CD4-positive, CD25-positive, alpha-beta regulatory T cell (primary cell): ENCODE measurements around the gene TLE6. TPM values are rescaled to one million over a fixed set of nuclear protein-coding genes. Genes with fewer than 3 reads are reported as not detected.

ENCODE experiments used
- ATAC-seq, 2 donors: fragments of 150-1000 bp; cut with Tn5 transposase; one replicate each; pipeline ENCODE4 v1.10.0; 2021; ENCODE audit warnings: low read depth in 2 of 2, moderate number of reproducible peaks in 2 of 2, moderate library complexity in 1 of 2
- DNase-seq, 3 donors: peaks; one replicate each; pipeline versions ENCODE4 v3.0.0 to v3.0.0-alpha.2; 2012 to 2022; ENCODE audit warnings: mixed read lengths in 1 of 3
- H3K27ac ChIP-seq: one replicate; pipeline ENCODE4 v1.7.0; 2013; ENCODE audit warnings: mild to moderate bottlenecking, low read length; ENCODE audit not compliant: insufficient read depth, poor library complexity, severe bottlenecking
- H3K27me3 ChIP-seq: one replicate; pipeline ENCODE4 v1.7.0; 2013; ENCODE audit warnings: low read length; ENCODE audit not compliant: control insufficient read depth, insufficient read depth
- H3K36me3 ChIP-seq: one replicate; pipeline ENCODE4 v1.7.0; 2013; ENCODE audit warnings: mild to moderate bottlenecking, low read length, moderate library complexity; ENCODE audit not compliant: control insufficient read depth, insufficient read depth
- H3K4me1 ChIP-seq: 2 replicates; pipeline ENCODE4 v1.7.0; 2013; ENCODE audit warnings: mild to moderate bottlenecking, low read length; ENCODE audit not compliant: insufficient read depth, control insufficient read depth, poor library complexity, severe bottlenecking
- H3K4me3 ChIP-seq: one replicate; pipeline ENCODE4 v1.7.0; 2013; ENCODE audit warnings: low read depth, mild to moderate bottlenecking, low read length, moderate library complexity
- H3K9me3 ChIP-seq, 2 experiments: 1 replicate in 1 of 2; 2 replicates in 1 of 2; pipeline ENCODE4 v1.7.0; 2013; ENCODE audit warnings: low read length in 2 of 2, mild to moderate bottlenecking in 1 of 2, moderate library complexity in 1 of 2; ENCODE audit not compliant: control insufficient read depth in 2 of 2
- H3K27ac Mint-ChIP-seq, 3 donors: one replicate each; pipeline ENCODE4 v1.8.0; 2020 to 2022; ENCODE audit warnings: mild to moderate bottlenecking in 3 of 3, mixed read lengths in 3 of 3, moderate library complexity in 2 of 3
- H3K27me3 Mint-ChIP-seq: one replicate; pipeline ENCODE4 v1.8.0; 2022; ENCODE audit warnings: mild to moderate bottlenecking, mixed read lengths
- H3K36me3 Mint-ChIP-seq: one replicate; pipeline ENCODE4 v1.8.0; 2020; ENCODE audit warnings: mixed read lengths
- H3K4me1 Mint-ChIP-seq, 4 donors: one replicate each; pipeline ENCODE4 v1.8.0; 2020 to 2022; ENCODE audit warnings: mixed read lengths in 4 of 4, mild to moderate bottlenecking in 1 of 4
- H3K4me3 Mint-ChIP-seq, 4 donors: one replicate each; pipeline ENCODE4 v1.8.0; 2020 to 2022; ENCODE audit warnings: mild to moderate bottlenecking in 4 of 4, mixed read lengths in 4 of 4, moderate library complexity in 3 of 4
- H3K9me3 Mint-ChIP-seq, 7 donors: one replicate each; pipeline ENCODE4 v1.8.0; 2020 to 2022; ENCODE audit warnings: mixed read lengths in 7 of 7, mild to moderate bottlenecking in 3 of 7, moderate library complexity in 2 of 7
- polyA plus RNA-seq, 4 donors: library from polyadenylated mRNA; unstranded; fragments of 300-500 nt; fragmentation: Illumina TruSeq; gene quantifications; one replicate each; pipeline ENCODE4 v1.2.3, GENCODE V29; 2021
- total RNA-seq: library from RNA; stranded (reverse); gene quantifications from one replicate; pipeline ENCODE4 v1.2.3, GENCODE V29; 2022

The TLE6 gene
- total and polyA plus RNA-seq, 5 donors from 2014 or later = not detected

DNA sequence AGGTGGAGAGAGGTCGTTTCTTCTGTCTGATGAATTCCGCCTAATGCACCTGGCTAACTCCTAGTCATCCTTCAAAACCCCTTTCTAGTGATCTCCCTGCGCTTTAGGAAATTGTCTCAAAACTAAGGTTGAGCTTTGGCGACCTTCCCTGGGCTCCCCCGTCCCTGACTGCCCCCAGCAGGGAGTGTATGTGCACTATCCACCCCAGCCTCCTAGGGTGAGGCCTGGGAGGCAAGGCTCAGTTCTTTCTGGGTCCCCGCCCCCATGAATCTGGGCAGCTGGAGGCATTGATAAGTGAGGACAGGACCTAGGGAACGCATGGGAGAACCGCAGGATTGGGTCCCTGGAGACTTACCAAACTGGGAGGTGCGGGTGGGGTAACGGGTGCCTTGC, 378 bp downstream of the TLE6 start:
- no peaks in the 10 kb centered on the region for H3K36me3 ChIP-seq
- peaks cover 5% of the 10 kb centered on the region for H3K27me3 Mint-ChIP-seq
- H3K4me1 Mint-ChIP-seq = peaks cover 0 to 22% (median 11%) of the 10 kb centered on the region in 4 donors
- ATAC-seq (no peak), DNase-seq (no peak)
- peak overlapping the region in 2 of 3 donors; percentile 76 to 91 for H3K27ac Mint-ChIP-seq
- H3K27ac ChIP-seq = no peak overlapping the region
- H3K9me3 ChIP-seq = no peaks in the 10 kb centered on the region
- H3K27me3 ChIP-seq = no peaks in the 10 kb centered on the region
- H3K36me3 Mint-ChIP-seq = no peaks in the 10 kb centered on the region
- peak overlapping the region in 3 of 4 donors; percentile 65 to 94 (median 77) for H3K4me3 Mint-ChIP-seq
- no peak overlapping the region for H3K4me3 ChIP-seq
- H3K9me3 Mint-ChIP-seq = no peaks in the 10 kb centered on the region
- H3K4me1 ChIP-seq = peaks cover 15% of the 10 kb centered on the region

GRCh38 chr19:2978166-2978767, 903 bp downstream of the TLE6 start:
- Histone ChIP-seq H3K27me3 (no peaks in the 10 kb centered on the region), H3K4me1 (peaks cover 15% of the 10 kb centered on the region), H3K36me3 (no peaks in the 10 kb centered on the region), H3K9me3 (no peaks in the 10 kb centered on the region), H3K4me3 (no peak overlapping the region), H3K27ac (no peak overlapping the region)
- DNase-seq (no peak), ATAC-seq (no peak)
- Mint-ChIP-seq H3K36me3 (no peaks in the 10 kb centered on the region), H3K27me3 (peaks cover 10% of the 10 kb centered on the region), H3K27ac (peak overlapping the region in 1 of 3 donors; percentile 76), H3K4me1 (peaks cover 0 to 24% (median 14%) of the 10 kb centered on the region in 4 donors), H3K9me3 (no peaks in the 10 kb centered on the region), H3K4me3 (peak overlapping the region in 1 of 4 donors; percentile 77)

- Histone ChIP-seq H3K36me3 (no peaks in the 10 kb centered on the region), H3K4me1 (peaks cover 15% of the 10 kb centered on the region), H3K4me3 (no peak overlapping the region), H3K9me3 (no peaks in the 10 kb centered on the region), H3K27me3 (no peaks in the 10 kb centered on the region), H3K27ac (no peak overlapping the region)
- Mint-ChIP-seq H3K9me3 (no peaks in the 10 kb centered on the region), H3K36me3 (no peaks in the 10 kb centered on the region), H3K27ac (no peak overlapping the region), H3K4me3 (peak overlapping the region in 1 of 4 donors; percentile 81), H3K4me1 (peaks cover 0 to 27% (median 14%) of the 10 kb centered on the region in 4 donors), H3K27me3 (peaks cover 12% of the 10 kb centered on the region)
- no peak for ATAC-seq
- DNase-seq = no peak
Observed at GRCh38 chr19:2978772-2979171, 1.4 kb downstream of the TLE6 start.

DNA sequence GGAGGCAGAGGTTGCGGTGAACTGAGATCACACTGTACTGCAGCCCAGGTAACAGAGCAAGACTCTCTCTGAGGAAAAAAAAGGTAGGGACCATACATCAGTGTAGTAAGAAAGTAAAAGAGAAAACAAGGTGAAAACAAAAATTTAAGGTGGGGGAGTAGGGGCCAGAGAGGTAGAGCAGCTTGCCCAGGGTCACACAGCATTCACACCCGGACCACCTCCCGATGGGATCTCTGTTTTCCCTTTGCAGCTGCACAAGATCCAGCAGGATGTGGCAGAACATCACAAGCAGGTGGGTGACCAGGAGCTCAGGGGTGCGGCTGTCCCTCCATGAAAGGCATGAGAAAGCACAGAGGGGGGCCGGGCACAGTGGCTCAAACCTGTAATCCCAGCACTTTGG, 4.5 kb downstream of the TLE6 start:
- no peaks in the 10 kb centered on the region for H3K9me3 Mint-ChIP-seq
- H3K27me3 Mint-ChIP-seq = peaks cover 15% of the 10 kb centered on the region
- peak overlapping the region in 2 of 3 donors; percentile 1 to 60 for H3K27ac Mint-ChIP-seq
- no peak overlapping the region for H3K4me3 Mint-ChIP-seq
- H3K4me3 ChIP-seq = no peak overlapping the region
- no peaks in the 10 kb centered on the region for H3K9me3 ChIP-seq
- no peaks in the 10 kb centered on the region for H3K36me3 ChIP-seq
- H3K27me3 ChIP-seq = no peaks in the 10 kb centered on the region
- H3K36me3 Mint-ChIP-seq = no peaks in the 10 kb centered on the region
- DNase-seq = no peak
- peaks cover 0 to 17% (median 7%) of the 10 kb centered on the region in 4 donors for H3K4me1 Mint-ChIP-seq
- no peak for ATAC-seq
- peaks cover 7% of the 10 kb centered on the region for H3K4me1 ChIP-seq
- H3K27ac ChIP-seq = no peak overlapping the region

DNA sequence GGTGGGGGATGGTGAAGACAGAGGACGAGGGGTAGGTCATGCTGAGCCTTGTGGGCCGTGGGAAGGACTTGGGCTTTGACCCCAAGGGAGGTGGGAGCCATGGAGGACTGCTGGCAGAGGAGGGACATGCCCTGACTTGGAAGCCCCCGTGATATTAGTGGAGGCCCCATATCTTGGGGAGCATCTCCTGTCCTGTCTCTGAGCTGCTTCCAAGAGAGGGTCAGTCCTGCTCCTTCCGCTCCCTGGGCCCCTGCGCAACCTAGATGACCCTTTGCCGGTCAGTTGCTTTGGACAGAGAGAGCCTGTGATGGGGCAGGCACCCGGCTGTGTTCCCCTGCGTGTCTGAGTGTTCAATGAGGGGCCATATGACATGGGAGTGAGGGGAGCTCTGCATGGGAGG, 5.2 kb downstream of the TLE6 start:
- Histone ChIP-seq H3K27me3 (no peaks in the 10 kb centered on the region), H3K36me3 (no peaks in the 10 kb centered on the region), H3K27ac (no peak overlapping the region), H3K9me3 (no peaks in the 10 kb centered on the region), H3K4me3 (no peak overlapping the region), H3K4me1 (peaks cover under 1% of the 10 kb centered on the region)
- no peaks in the 10 kb centered on the region for H3K36me3 Mint-ChIP-seq
- no peak for ATAC-seq
- peaks cover 11% of the 10 kb centered on the region for H3K27me3 Mint-ChIP-seq
- peak overlapping the region in 1 of 3 donors; percentile 60 for H3K27ac Mint-ChIP-seq
- H3K4me1 Mint-ChIP-seq = peaks cover 0 to 11% (median 5%) of the 10 kb centered on the region in 4 donors
- no peak for DNase-seq
- no peaks in the 10 kb centered on the region for H3K9me3 Mint-ChIP-seq
- H3K4me3 Mint-ChIP-seq = no peak overlapping the region

GRCh38 chr19:2982983-2983350, 5.6 kb downstream of the TLE6 start:
- Histone ChIP-seq H3K4me1 (no peaks in the 10 kb centered on the region), H3K4me3 (no peak overlapping the region), H3K9me3 (no peaks in the 10 kb centered on the region), H3K27ac (no peak overlapping the region), H3K27me3 (no peaks in the 10 kb centered on the region), H3K36me3 (no peaks in the 10 kb centered on the region)
- Mint-ChIP-seq H3K4me3 (no peak overlapping the region), H3K27ac (no peak overlapping the region), H3K9me3 (no peaks in the 10 kb centered on the region), H3K27me3 (peaks cover 11% of the 10 kb centered on the region), H3K36me3 (no peaks in the 10 kb centered on the region), H3K4me1 (peaks cover 0 to 7% (median 3%) of the 10 kb centered on the region in 4 donors)
- ATAC-seq (no peak), DNase-seq (no peak)

DNA sequence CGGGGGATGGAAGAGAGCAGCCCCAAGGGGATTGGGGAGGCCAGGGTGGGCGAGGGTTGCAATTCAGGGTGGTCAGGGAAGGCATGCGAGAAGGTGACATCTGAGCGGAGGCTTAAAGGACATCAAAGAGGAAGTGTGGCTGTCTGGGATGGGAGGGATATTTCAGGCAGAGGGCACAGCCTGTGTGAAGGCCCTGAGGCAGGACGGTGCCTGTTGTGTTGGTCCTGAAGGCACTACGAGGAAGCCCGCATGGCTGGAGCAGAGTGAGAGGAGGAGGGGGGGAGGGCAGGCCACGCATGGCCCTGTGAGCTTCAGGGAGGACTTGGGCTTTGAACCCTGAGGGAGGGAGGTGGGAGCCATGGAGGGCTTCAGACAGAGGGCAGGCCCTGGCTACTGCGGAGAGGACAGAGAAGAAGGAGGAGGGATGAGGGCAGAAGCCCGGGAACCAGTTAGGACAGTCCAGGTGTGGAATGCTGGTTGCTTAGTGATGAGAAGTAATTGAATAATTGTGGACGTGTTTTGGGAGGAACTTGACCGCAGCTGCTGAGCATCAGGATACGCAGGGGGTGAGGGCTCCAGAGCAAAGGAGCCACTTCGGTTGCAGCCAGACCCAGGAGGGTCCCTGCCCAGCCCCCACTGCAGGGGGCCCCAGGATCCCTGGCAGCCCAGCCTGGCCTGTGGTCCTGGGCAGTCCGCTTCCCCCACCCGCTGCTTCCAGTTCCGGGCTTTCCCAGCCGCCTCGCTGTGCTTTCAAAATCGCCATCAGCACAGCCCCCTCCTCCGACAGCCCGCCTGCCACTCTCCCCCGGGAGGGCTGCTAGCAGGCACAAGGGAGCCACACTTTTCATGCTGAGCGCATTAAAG, 6.2 kb downstream of the TLE6 start:
- Mint-ChIP-seq H3K27ac (no peak overlapping the region), H3K4me3 (no peak overlapping the region)

More for the DNA sequence above, 6.2 kb downstream of the TLE6 start:
- Histone ChIP-seq H3K27ac (no peak overlapping the region), H3K27me3 (no peaks in the 10 kb centered on the region), H3K36me3 (no peaks in the 10 kb centered on the region), H3K9me3 (no peaks in the 10 kb centered on the region), H3K4me1 (no peaks in the 10 kb centered on the region), H3K4me3 (no peak overlapping the region)
- Mint-ChIP-seq H3K27me3 (peaks cover 11% of the 10 kb centered on the region), H3K4me1 (peaks cover 0 to 7% (median 2%) of the 10 kb centered on the region in 4 donors), H3K36me3 (no peaks in the 10 kb centered on the region), H3K9me3 (peaks cover 0 to under 1% (median 0%) of the 10 kb centered on the region in 7 donors)
- ATAC-seq (no peak), DNase-seq (no peak)
